ENCODE measurements around the gene CLIC5.

The CLIC5 gene

GRCh38 chr6:45838451-45838850, 177.2 kb downstream of the CLIC5 start:
- peak in 1 of 2 experiments; percentile 86 for DNase-seq (ENCODE audit: low read depth in 1 of 2, low spot score in 1 of 2)
- no peak for TF ChIP-seq GABPA (IDR thresholded peaks at IDR 0.05; ENCODE audit: low read depth)
- TF ChIP-seq SPI1 (IDR thresholded peaks at IDR 0.05; ENCODE audit: borderline replicate concordance, low read depth): no peak
- TF ChIP-seq, protein P1, sequence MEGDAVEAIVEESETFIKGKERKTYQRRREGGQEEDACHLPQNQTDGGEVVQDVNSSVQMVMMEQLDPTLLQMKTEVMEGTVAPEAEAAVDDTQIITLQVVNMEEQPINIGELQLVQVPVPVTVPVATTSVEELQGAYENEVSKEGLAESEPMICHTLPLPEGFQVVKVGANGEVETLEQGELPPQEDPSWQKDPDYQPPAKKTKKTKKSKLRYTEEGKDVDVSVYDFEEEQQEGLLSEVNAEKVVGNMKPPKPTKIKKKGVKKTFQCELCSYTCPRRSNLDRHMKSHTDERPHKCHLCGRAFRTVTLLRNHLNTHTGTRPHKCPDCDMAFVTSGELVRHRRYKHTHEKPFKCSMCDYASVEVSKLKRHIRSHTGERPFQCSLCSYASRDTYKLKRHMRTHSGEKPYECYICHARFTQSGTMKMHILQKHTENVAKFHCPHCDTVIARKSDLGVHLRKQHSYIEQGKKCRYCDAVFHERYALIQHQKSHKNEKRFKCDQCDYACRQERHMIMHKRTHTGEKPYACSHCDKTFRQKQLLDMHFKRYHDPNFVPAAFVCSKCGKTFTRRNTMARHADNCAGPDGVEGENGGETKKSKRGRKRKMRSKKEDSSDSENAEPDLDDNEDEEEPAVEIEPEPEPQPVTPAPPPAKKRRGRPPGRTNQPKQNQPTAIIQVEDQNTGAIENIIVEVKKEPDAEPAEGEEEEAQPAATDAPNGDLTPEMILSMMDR (IDR thresholded peaks at IDR 0.05; ENCODE audit: insufficient read depth, low read length): no peak
- no peak for TF ChIP-seq REST (IDR thresholded peaks at IDR 0.05; ENCODE audit: insufficient replicate concordance, low read depth)
- peak; percentile 82 for TF ChIP-seq POLR2AphosphoS5 (IDR thresholded peaks at IDR 0.05; ENCODE audit: low read depth)
- H3K4me3 ChIP-seq (replicated peaks; ENCODE audit: insufficient read depth, low read length): no peak overlapping the region
- H3K27ac ChIP-seq (replicated peaks): peak overlapping the region; percentile 25; the same call in 1 of the 2 replicates
- no peaks in the 10 kb centered on the region for H3K27me3 ChIP-seq (ENCODE audit: insufficient read depth, poor library complexity, severe bottlenecking)

GRCh38 chr6:45837541-45838200, 178.0 kb downstream of the CLIC5 start:
- Histone ChIP-seq H3K4me3 (replicated peaks; ENCODE audit: insufficient read depth, low read length) (no peak overlapping the region), H3K27ac (replicated peaks) (peak overlapping the region; percentile 25), H3K27me3 (ENCODE audit: insufficient read depth, poor library complexity, severe bottlenecking) (no peaks in the 10 kb centered on the region)
- peak in 1 of 2 experiments; percentile 51 for DNase-seq (ENCODE audit: low read depth in 1 of 2, low spot score in 1 of 2)
- TF ChIP-seq SPI1 (IDR thresholded peaks at IDR 0.05; ENCODE audit: borderline replicate concordance, low read depth): no peak
- no peak for TF ChIP-seq REST (IDR thresholded peaks at IDR 0.05; ENCODE audit: insufficient replicate concordance, low read depth)
- TF ChIP-seq POLR2AphosphoS5 (IDR thresholded peaks at IDR 0.05; ENCODE audit: low read depth): no peak

DNA sequence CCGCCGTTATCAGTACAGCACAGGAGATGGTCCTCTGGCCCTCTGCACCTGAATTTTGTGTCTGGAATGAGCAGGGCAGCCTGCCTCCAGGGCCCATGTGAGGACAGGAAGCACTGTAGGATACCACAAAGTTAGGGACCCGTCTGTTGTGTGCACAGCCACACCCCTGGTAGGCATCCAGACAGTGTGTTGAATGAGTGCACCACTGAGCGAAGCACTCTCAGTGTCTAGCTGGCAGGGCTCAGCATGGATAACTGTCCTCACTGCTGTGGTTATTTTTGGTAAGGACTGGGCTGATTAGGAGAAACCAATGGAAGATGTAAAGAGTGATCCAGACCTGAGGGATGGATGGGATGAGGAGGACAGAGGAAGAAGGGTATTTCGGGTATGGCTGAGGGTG, 178.7 kb downstream of the CLIC5 start:
- no peak for TF ChIP-seq GABPA (IDR thresholded peaks at IDR 0.05; ENCODE audit: low read depth)
- TF ChIP-seq REST (IDR thresholded peaks at IDR 0.05; ENCODE audit: insufficient replicate concordance, low read depth): no peak
- TF ChIP-seq POLR2AphosphoS5 (IDR thresholded peaks at IDR 0.05; ENCODE audit: low read depth): no peak
- TF ChIP-seq SPI1 (IDR thresholded peaks at IDR 0.05; ENCODE audit: borderline replicate concordance, low read depth): no peak
- TF ChIP-seq, protein P1 (IDR thresholded peaks at IDR 0.05; ENCODE audit: insufficient read depth, low read length): no peak
- H3K4me3 ChIP-seq (replicated peaks; ENCODE audit: insufficient read depth, low read length): no peak overlapping the region
- no peaks in the 10 kb centered on the region for H3K27me3 ChIP-seq (ENCODE audit: insufficient read depth, poor library complexity, severe bottlenecking)
- no peak overlapping the region for H3K27ac ChIP-seq (replicated peaks)
- no peak for DNase-seq (ENCODE audit: low read depth in 1 of 2, low spot score in 1 of 2)

All from HL-60 (cell line).